IPS DF 6.9 (cell line): ENCODE results near the gene KDM8.

Source experiments
- DNase-seq: peaks from one replicate; pipeline ENCODE4 v3.0.0-alpha.2; 2013; ENCODE audit warnings: low read depth, low spot score
- H3K27ac ChIP-seq: one replicate; pipeline ENCODE4 v1.5.1; 2013; ENCODE audit warnings: low read length, control low read depth
- H3K27me3 ChIP-seq: 2 replicates; pipeline ENCODE4 v1.6.1; 2013; ENCODE audit warnings: mild to moderate bottlenecking, low read length; ENCODE audit not compliant: control insufficient read depth, insufficient read depth
- H3K36me3 ChIP-seq: 2 replicates; pipeline ENCODE4 v1.6.1; 2013; ENCODE audit warnings: low read length; ENCODE audit not compliant: control insufficient read depth, insufficient read depth
- H3K4me1 ChIP-seq: 2 replicates; pipeline ENCODE4 v1.6.1; 2013; ENCODE audit warnings: low read length; ENCODE audit not compliant: control insufficient read depth, insufficient read depth
- H3K4me3 ChIP-seq: 2 replicates; pipeline ENCODE4 v1.5.1; 2013; ENCODE audit warnings: mild to moderate bottlenecking, low read length
- H3K9me3 ChIP-seq: 2 replicates; pipeline ENCODE4 v1.6.1; 2013; ENCODE audit warnings: low read length, inconsistent platforms; ENCODE audit not compliant: control insufficient read depth, insufficient read depth
- WGBS: extraction: QIAGEN DNeasy Blood & Tissue Kit; methylation state at CpG from one replicate; pipeline ENCODE4 v1.1.7; 2013; ENCODE audit warnings: mixed read lengths, missing lambda C conversion rate; ENCODE audit not compliant: insufficient read length, insufficient coverage; 5-methylcytosine and 5-hydroxymethylcytosine counted together

Gene KDM8

GRCh38 chr16:27223701-27224100 is 20.4 kb downstream of the KDM8 start:
- Histone ChIP-seq H3K9me3 (no peaks in the 10 kb centered on the region), H3K27ac (no peak overlapping the region), H3K27me3 (no peaks in the 10 kb centered on the region), H3K4me1 (no peaks in the 10 kb centered on the region), H3K36me3 (no peaks in the 10 kb centered on the region; the same call in 1 of the 2 replicates), H3K4me3 (no peak overlapping the region)
- no CpG with 5 or more reads among the region's 6 CpGs for WGBS
- no peak for DNase-seq

GRCh38 chr16:27224271-27224737 is 21.0 kb downstream of the KDM8 start:
- no peak overlapping the region for H3K27ac ChIP-seq
- H3K27me3 ChIP-seq: no peaks in the 10 kb centered on the region
- H3K4me3 ChIP-seq: no peak overlapping the region
- no peaks in the 10 kb centered on the region for H3K9me3 ChIP-seq
- no CpG with 5 or more reads among the region's 14 CpGs for WGBS
- H3K36me3 ChIP-seq: no peaks in the 10 kb centered on the region; the same call in 1 of the 2 replicates
- no peak for DNase-seq
- no peaks in the 10 kb centered on the region for H3K4me1 ChIP-seq

- Histone ChIP-seq H3K9me3 (no peaks in the 10 kb centered on the region), H3K4me1 (no peaks in the 10 kb centered on the region), H3K4me3 (no peak overlapping the region), H3K27me3 (no peaks in the 10 kb centered on the region), H3K36me3 (peaks cover under 1% of the 10 kb centered on the region; the same call in 1 of the 2 replicates), H3K27ac (no peak overlapping the region)
- DNase-seq: no peak
- no CpG with 5 or more reads among the region's 19 CpGs for WGBS
Measured at GRCh38 chr16:27224741-27225300, 21.5 kb downstream of the KDM8 start.

DNA sequence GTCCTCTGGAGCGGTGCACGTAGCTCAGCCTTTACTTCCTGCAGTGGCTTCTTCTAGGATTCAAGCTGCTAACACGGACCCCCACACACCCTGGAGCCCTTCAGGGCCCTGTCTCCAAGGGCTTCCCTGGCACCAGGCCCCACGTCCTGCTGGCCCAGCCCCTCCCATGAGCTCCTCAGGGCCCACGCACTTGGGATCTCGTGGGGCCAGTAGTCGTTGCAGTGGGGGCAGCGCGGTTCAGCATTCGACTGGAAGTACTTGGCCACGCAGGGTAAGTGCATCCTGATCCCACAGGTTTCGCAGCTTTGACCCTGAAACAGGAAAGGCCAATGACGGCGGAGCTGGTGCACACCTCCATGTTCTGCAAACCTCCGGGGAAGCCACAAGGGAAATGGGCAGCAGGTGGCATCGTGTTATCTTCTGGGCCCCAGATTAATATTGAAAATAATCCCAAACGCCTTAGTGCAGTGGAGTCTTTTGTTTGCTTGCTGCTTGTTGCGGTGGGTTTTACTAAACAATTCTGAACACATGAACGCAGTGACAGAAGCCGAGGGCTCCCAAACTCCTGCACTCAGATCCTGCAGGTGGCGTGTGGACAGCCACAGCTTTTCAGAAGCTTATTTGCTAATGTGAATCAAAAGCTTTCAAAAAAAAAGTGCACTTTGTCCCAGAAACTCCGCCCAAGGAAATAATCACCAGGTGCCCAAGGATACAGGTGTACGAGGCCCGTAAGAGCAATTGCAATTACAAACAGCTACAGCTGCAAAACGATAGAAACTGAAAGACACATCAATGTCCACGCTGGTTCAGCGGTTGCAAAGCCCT is 22.4 kb downstream of the KDM8 start:
- no CpG with 5 or more reads among the region's 27 CpGs for WGBS
- Histone ChIP-seq H3K9me3 (no peaks in the 10 kb centered on the region), H3K36me3 (peaks cover 4% of the 10 kb centered on the region; the same call in 1 of the 2 replicates), H3K27me3 (no peaks in the 10 kb centered on the region), H3K4me3 (no peak overlapping the region), H3K27ac (no peak overlapping the region), H3K4me1 (no peaks in the 10 kb centered on the region)
- DNase-seq: no peak

- H3K27me3 ChIP-seq: no peaks in the 10 kb centered on the region
- no peaks in the 10 kb centered on the region for H3K4me1 ChIP-seq
- WGBS: no CpG with 5 or more reads among the region's 20 CpGs
- H3K27ac ChIP-seq: no peak overlapping the region
- no peak for DNase-seq
- H3K9me3 ChIP-seq: no peaks in the 10 kb centered on the region
- H3K36me3 ChIP-seq: peaks cover 4% of the 10 kb centered on the region; the same call in 1 of the 2 replicates
- no peak overlapping the region for H3K4me3 ChIP-seq
Measured at GRCh38 chr16:27226476-27226875, 23.1 kb downstream of the KDM8 start.

GRCh38 chr16:27226976-27227705 is 23.8 kb downstream of the KDM8 start:
- H3K4me3 ChIP-seq: no peak overlapping the region
- no peak for DNase-seq
- no peak overlapping the region for H3K27ac ChIP-seq
- H3K4me1 ChIP-seq: no peaks in the 10 kb centered on the region
- no peaks in the 10 kb centered on the region for H3K9me3 ChIP-seq
- WGBS: no CpG with 5 or more reads among the region's 16 CpGs
- no peaks in the 10 kb centered on the region for H3K27me3 ChIP-seq
- H3K36me3 ChIP-seq: peaks cover 4% of the 10 kb centered on the region; the same call in 1 of the 2 replicates

DNA sequence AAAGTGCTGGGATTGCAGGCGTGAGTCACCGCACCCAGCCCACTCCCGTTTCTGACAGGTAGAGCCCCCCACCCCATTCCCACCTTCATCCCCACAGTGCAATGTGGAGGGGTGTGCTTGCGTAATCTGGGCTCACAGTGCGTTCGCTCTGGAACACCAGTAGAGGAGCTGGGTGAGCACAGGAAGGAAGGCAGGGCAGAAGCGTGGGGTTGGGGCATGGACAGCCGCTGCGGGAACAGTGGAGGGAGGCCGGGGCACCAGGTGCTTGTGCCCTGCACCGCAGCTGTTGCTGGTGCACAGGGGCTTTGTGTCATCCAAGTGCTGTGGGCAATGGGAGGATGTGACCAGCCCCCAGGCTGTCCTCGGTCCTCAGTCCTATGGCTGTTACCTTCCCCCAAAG is 24.7 kb downstream of the KDM8 start:
- Histone ChIP-seq H3K9me3 (no peaks in the 10 kb centered on the region), H3K4me3 (no peak overlapping the region), H3K36me3 (peaks cover 4% of the 10 kb centered on the region; the same call in 1 of the 2 replicates), H3K4me1 (no peaks in the 10 kb centered on the region), H3K27me3 (no peaks in the 10 kb centered on the region), H3K27ac (no peak overlapping the region)
- WGBS: no CpG with 5 or more reads among the region's 12 CpGs
- no peak for DNase-seq

- H3K4me3 ChIP-seq: no peak overlapping the region
- no peak overlapping the region for H3K27ac ChIP-seq
- DNase-seq: no peak
- H3K36me3 ChIP-seq: peaks cover 4% of the 10 kb centered on the region; the same call in 1 of the 2 replicates
- H3K27me3 ChIP-seq: no peaks in the 10 kb centered on the region
- no peaks in the 10 kb centered on the region for H3K9me3 ChIP-seq
- no peaks in the 10 kb centered on the region for H3K4me1 ChIP-seq
- no CpG with 5 or more reads among the region's 21 CpGs for WGBS
Measured at GRCh38 chr16:27228621-27229501, 25.5 kb downstream of the KDM8 start.

DNA sequence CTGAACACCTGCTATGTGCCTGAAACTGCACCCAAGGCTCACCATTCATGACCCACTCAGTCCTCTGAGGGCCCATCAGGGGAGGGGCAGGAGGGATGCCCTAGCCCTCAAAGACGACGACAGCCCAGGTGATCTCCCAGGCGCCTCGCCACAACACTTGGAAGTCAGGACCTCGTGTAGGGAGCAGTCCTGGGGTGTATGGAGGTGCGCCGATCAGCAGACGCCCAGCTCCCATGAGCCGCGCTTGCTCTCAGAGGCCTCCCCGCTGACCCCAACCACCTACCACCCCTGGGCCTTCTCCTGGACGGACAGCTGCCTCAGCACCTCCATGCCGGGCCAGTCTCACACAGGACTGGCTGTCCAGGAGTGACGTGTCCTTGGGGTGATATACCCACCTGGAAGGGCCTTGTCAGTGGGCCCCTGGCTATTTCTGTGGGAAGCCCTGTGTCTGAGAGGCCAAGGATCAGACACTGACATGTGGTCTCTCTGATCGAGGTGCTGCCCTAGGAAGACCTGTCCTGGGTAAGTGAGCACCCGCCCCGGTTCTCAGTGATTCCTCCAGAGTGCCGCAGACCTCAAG is 26.7 kb downstream of the KDM8 start:
- peaks cover 4% of the 10 kb centered on the region; the same call in 1 of the 2 replicates for H3K36me3 ChIP-seq
- no peaks in the 10 kb centered on the region for H3K4me1 ChIP-seq
- no peak overlapping the region for H3K27ac ChIP-seq
- WGBS: no CpG with 5 or more reads among the region's 18 CpGs
- no peaks in the 10 kb centered on the region for H3K27me3 ChIP-seq
- DNase-seq: no peak
- H3K9me3 ChIP-seq: no peaks in the 10 kb centered on the region
- no peak overlapping the region for H3K4me3 ChIP-seq
